NK-92 treated with Interleukin-12 subunit alpha and Interleukin-12 subunit beta, amount 100 ng/mL, for 24 hours (cell line): ENCODE data around the gene ZMYND8.
"Not testable (repeated sequence)": the region's sequence is repeated elsewhere in the genome, so short reads cannot be mapped to it uniquely, and the experiment has no call there.

ENCODE experiments used
- DNase-seq: peaks from one replicate; lab custom pipeline; 2025; lab: John Stamatoyannopoulos, UW

The ZMYND8 gene

DNA sequence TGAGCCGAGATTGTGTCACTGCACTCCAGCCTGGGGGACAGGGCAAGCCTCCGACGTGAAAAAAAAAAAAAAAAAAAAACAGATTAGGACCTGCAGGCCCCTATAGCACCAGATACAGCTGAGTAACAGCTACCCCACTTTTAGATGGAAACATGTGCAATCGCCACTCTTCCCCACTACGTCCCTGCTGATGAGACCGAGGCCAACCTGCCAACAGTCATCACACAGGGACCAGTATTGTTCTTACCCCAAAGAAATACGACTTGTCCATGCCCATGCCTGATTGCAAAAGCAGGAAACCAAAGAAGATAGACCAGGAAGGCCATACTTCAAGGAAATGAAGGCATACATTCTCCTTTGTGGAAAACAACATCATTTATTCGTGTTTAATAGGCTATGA, 45.8 kb downstream of the ZMYND8 start:
- no peak for DNase-seq

DNA sequence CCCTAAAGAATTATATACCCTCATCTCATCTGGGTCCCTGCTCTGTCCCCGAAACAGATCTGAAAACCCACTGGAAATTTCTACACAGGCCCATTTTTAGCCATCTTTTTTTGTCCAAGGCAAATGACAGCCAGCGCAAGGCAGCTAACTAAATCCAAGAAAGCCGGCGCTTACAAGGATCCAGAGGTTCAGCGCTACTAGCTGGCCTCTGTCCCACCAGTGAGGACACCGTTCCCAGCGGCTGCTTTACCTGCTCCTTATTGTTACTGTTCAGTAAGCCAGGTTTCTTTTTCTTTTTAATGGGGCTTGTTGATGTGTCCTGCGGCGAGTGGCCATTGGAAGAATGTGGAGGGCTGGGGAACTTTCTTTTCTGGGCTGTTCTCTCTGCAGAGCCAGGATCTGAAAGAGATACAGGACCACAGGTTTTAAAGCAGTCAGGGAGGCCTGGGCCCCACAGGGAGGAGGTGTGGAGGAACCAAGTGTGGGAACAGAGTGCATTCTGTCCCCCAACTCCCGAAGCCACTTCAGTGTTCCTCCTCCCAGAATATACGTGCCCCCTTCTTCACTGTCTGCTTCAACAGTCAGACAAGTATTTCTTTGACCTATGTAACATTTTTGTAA, 46.6 kb downstream of the ZMYND8 start:
- DNase-seq = no peak

DNA sequence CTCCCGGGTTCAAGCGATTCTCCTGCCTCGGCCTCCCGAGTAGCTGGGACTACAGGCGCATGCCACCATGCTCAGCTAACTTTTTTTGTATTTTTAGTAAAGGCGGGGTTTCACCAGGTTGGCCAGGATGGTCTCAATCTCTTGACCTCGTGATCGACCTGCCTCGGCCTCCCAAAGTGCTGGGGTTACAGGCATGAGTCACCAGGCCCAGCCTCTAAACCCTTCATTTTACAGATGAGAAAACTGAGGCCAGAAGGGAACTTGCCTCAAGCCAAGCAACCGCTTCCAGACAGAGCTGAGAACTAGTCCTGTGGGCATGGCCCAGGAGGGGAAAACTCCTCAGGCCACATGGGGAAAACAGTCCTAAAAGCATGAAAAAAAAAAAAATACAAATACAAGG, 47.1 kb downstream of the ZMYND8 start:
- DNase-seq = no peak

DNA sequence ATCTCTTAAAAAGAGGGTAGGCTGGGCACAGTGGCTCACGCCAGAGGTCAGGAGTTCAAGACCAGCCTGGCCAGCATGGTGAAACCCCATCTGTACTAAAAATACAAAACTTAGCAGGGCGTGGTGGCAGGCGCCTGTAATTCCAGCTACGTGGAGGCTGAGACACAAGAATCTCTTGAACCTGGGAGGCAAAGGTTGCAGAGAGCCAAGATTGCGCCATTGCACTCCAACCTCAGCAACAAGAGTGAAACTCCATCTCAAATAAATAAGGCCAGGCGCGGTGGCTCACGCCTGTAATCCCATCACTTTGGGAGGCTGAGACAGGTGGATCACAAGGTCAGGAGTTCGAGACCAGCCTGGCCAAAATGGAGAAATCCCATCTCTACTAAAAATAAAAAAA, 48.9 kb downstream of the ZMYND8 start:
- not testable (repeated sequence) for DNase-seq

DNA sequence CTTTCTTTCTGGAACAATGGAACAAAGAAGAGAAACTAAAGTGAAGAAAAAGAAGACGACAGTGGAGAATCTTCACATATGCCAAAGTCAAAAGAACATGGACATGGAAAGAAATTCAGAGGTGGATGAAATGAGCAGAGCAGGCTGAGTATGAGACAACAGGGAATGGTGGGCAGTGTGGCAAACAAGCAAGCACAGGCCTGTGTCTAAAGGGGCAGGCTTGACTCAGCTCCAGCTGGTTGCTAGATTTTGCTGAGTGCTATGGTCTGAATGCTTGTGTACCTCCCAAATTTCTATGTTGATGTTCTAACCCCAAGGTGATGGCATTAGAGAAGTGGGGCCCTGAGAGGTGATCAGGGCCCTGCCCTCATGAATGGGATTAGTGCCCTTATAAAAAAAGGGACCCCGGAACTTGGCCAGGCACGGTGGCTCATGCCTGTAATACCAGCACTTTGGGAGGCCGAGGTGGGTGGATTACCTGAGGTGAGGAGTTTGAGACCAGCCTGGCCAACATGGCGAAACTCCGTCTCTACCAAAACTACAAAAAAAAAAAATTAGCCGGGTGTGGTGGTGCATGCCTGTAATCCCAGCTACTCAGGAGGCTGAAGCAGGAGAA, 49.6 kb downstream of the ZMYND8 start:
- no peak for DNase-seq

GRCh38 chr20:47306095-47306494, 50.4 kb downstream of the ZMYND8 start:
- DNase-seq = no peak

- DNase-seq = no peak
Observed at GRCh38 chr20:47305667-47306066, 50.8 kb downstream of the ZMYND8 start.

- DNase-seq = no peak
Observed at GRCh38 chr20:47304287-47304686, 52.2 kb downstream of the ZMYND8 start.

DNA sequence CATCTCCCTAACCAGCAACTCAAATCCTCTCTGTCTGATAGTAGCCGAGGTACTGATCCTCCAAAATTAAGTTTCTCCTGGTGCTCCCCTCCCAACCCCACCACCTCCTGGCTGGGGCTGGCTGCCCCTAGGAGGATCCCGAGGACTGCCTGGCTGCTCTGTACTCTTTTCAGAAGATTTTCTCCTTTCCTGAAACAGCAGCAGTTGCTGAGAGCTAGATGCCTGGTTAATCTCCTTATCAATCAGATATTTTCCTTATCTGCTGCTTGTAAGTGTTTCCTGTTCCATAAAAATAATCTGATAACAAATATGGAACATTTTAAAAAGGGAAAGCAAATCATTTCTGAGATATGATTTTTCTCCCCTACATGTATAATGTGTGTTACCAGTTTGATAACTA, 52.8 kb downstream of the ZMYND8 start:
- DNase-seq = no peak

- no peak for DNase-seq
Observed at GRCh38 chr20:47300071-47300470, 56.4 kb downstream of the ZMYND8 start.

DNA sequence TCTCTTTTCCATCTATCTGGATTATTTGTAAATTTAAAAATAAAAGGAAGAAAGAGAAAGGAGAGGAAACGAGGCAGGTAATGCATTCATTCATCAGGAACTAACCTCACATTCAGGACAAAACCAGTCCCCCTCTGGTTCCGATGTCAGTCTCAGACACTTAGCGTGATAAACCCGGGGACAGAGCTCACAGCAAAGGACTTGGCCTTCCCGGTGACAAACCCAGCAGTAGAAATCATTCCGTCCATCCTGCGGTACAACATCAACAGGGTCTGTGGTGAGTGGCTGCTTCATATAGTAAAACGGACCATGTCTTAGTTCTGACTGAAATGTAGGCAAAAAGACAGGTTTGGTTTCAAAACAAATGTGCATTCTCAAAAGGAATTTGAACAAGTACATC, 57.9 kb downstream of the ZMYND8 start:
- no peak for DNase-seq

GRCh38 chr20:47297746-47298145, 58.8 kb downstream of the ZMYND8 start:
- DNase-seq = no peak

- DNase-seq = no peak
Observed at GRCh38 chr20:47296950-47297349, 59.5 kb downstream of the ZMYND8 start.

DNA sequence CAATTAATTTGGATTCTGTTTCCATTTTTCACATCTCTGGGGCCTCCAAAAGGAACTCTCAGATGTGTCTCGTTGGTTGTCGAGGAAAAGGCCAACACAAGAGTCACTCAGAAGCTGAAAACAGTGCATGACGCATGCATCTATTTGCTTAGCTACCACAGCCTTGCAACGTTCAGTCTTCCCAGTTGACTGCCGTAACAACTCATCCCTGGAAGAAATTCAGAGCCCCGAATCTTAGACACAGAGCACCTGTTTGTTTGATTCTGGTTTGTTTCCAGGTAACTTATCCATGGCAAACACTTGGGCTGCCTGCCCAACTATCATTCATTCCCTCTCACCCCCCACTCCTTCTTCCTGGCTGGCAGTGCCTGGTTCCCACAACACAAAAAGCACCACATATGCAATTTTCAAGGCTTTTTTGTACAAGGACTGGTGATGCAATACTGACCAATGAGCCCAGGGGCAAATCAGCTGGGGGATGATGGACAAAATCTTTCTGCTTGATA, 60.5 kb downstream of the ZMYND8 start:
- DNase-seq = no peak

DNA sequence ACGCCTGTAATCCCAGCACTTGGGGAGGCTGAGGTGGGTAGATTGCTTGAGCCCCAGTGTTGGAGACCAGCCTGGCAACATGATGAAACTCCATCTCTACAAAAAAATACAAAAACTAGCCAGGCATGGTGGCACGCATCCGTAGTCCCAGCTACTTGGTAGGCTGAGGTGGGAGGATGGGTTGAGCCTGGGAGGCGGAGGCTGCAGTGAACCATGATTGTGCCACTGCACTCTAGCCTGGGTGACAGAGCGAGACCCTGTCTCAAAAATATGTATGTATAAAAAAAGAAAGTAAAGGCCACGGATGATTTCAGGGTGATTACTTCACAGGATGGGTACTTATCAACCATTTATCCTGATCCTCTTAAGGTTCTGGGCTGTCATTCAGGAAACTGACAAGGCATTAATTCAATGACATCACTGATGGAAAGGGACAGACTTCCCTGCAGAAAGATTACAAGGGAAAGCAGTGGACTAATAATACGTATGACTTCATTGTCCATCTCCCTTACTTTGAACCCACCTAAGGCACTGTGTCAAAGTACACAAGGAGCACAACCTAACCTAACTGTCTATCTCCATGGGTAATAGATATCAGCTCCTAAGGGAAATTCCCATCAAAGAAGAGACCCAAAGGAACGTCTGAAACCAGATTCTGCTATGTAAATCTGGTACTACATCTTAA, 61.2 kb downstream of the ZMYND8 start:
- no peak for DNase-seq

DNA sequence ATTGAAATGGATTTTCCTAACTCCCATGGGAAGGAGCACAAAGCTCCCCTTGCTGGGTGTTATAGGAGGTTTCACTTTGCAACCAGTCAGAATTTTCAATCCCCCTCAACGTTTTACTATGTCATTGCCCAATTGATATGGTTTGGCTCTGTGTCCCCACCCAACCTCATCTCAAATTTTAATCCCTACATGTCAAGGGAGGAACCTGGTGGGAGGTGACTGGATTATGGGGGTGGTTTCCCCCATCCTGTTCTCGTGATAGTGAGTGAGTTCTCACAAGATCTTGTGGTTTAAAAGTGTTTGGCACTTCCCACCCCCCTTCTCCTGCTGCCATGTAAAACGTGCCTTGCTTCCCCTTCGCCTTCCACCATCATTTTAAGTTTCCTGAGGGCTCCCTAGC, 62.9 kb downstream of the ZMYND8 start:
- no peak for DNase-seq

- DNase-seq = no peak
Observed at GRCh38 chr20:47292581-47292980, 63.9 kb downstream of the ZMYND8 start.

DNA sequence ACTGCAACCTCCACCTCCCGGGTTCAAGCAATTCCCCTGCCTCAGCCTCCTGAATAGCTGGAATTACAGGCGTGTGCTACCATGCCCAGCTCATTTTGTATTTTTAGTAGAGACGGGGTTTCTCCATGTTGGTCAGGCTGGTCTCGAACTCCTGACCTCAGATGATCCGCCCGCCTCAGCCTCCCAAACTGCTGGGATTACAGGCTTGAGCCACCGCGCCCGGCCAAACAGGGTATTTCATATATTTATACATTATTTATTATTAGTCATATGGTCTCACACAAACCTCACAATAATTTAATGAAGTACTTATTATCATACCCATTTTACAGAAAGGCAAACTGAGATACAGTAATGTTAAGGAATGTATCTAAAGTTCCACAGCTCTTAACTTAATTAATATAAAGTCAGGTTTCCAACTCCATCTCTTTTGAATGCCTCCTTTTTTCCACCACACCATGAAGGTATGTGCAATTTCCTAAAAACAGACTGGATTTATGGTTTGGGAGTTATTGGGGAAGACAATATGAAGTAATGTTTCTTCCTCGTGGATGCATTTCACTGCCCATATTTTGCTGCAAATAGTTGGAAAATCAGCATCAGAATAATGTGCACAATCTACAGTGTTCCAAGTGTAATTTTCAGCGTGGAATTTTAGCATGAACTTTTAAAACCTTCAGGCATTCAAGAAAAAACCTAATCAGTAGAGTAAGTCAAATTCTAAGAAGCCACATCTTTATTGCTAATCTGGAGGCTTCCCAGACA, 65.7 kb downstream of the ZMYND8 start:
- no peak for DNase-seq

DNA sequence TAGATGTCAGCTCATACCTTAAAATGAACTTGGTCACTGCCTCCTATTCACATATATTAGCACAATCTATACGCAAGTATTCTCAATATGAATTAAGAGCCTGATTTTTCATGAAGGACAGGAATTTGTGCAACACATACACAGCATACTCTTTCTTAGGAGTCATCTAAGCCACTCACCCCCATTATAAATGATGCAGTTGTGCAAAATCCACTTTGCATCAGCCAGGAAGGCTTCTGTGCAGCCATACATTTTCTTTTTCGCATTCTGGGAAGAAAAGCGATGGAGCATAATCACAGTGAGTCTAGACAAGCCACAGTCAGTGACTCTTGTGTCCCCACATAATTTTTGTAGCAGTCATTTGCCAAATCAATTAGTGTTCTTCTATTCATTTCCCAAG, 66.5 kb downstream of the ZMYND8 start:
- DNase-seq = no peak

GRCh38 chr20:47289096-47289495, 67.4 kb downstream of the ZMYND8 start:
- DNase-seq = no peak

GRCh38 chr20:47288530-47288929, 68.0 kb downstream of the ZMYND8 start:
- DNase-seq = not testable (repeated sequence)

DNA sequence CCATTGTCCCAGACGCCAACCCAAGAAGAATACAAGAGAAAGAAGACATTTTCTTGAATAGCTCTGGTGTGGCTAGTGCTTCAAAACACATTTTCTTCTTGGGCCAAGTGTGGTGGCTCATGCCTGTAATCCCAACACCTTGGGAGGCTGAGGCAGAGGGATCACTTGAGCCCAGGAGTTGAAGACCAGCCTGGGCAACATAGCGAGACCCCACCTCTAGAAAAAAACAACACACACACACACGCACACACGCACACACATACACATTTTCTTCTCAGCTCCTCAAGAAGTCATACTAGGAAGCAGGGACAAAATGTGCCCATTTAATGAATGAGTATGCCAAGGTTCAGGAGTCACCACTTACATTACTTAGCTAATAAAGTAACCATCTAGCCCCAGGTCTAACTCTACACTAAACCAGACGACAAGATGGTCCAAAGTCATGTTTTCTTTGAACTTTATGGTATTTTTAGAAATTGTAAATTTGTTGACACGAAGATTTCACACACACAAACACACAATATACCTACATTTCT, 68.8 kb downstream of the ZMYND8 start:
- DNase-seq = no peak
